K562 (cell line): ENCODE measurements around the gene ANKS3. TPM values are rescaled to one million over a fixed set of nuclear protein-coding genes. Genes with fewer than 3 reads are reported as not detected.

Experiments used
- ATAC-seq: fragments of 200-7000 bp; cut with Tn5 transposase; 3 replicates; pipeline ENCODE4 v1.9.1; 2020; ENCODE audit warnings: moderate library complexity
- BruUV-seq: library from RNA; stranded (reverse); fragments of 400-500 nt; replicated peaks from 2 replicates; lab custom pipeline; 2021; lab: Mats Ljungman, UMichigan
- CTCF ChIA-PET: fragments of 300-600 bp; formaldehyde crosslinking; extraction: SDS; loops from one replicate; lab custom pipeline; 2021; ENCODE audit warnings: low intra/inter-chr PET ratio; lab: Yijun Ruan, JAX
- POLR2A ChIA-PET: fragments of 300-600, 350-650 bp; sonication (Branson Sonifier 250); formaldehyde crosslinking; extraction: SDS; loops from one replicate; lab custom pipeline; 2021; ENCODE audit warnings: antibody characterized with exemption, inconsistent platforms; lab: Yijun Ruan, JAX
- DNase-seq, 4 experiments: peaks; one replicate each; pipeline versions ENCODE4 v3.0.0 to v3.0.0-alpha.2; 2011 to 2018; ENCODE audit warnings: low spot score in 3 of 4, mixed read lengths in 3 of 4; ENCODE audit errors: extremely low read depth in 1 of 4
- FAIRE-seq: peaks from 2 replicates; lab custom pipeline; 2011; peaks lifted over from hg19 to GRCh38; lab: Jason Lieb, UNC
- H2AFZ ChIP-seq: 2 replicates; pipeline ENCODE4 v1.6.0; 2011; ENCODE audit warnings: low read depth, low read length, control low read depth, inconsistent platforms
- H3K27ac ChIP-seq: fragments of 200-600 bp; 3 replicates; pipeline ENCODE4 v1.8.0; 2011; ENCODE audit warnings: low read depth, mild to moderate bottlenecking, control low read depth, inconsistent platforms, low read length, moderate library complexity, mixed read lengths; ENCODE audit errors: extremely low read depth
- H3K27me3 ChIP-seq, 2 experiments: fragments of 300-600 bp in 1 of 2; 2 replicates in 1 of 2; 3 replicates in 1 of 2; pipeline versions ENCODE4 v1.6.0 to v1.8.0; 2011; ENCODE audit warnings: inconsistent platforms in 2 of 2, low read length in 2 of 2, mild to moderate bottlenecking in 1 of 2, mixed read lengths in 1 of 2, moderate library complexity in 1 of 2; ENCODE audit not compliant: control insufficient read depth in 2 of 2, insufficient read depth in 2 of 2
- H3K36me3 ChIP-seq: fragments of 300-600 bp; 3 replicates; pipeline ENCODE4 v1.8.0; 2011; ENCODE audit warnings: mild to moderate bottlenecking, low read length, inconsistent platforms; ENCODE audit not compliant: control insufficient read depth, insufficient read depth
- H3K4me1 ChIP-seq, 2 experiments: fragments of 200-600 bp in 1 of 2; replicated peaks in 1 of 2; 2 replicates in 1 of 2; 3 replicates in 1 of 2; pipeline versions ENCODE4 v1.5.1 to v1.8.0; 2011; ENCODE audit warnings: inconsistent platforms in 2 of 2, low read length in 2 of 2, mild to moderate bottlenecking in 1 of 2, mixed read lengths in 1 of 2, moderate library complexity in 1 of 2; ENCODE audit not compliant: control insufficient read depth in 2 of 2, insufficient read depth in 2 of 2
- H3K4me2 ChIP-seq: 2 replicates; pipeline ENCODE4 v1.6.1; 2011; ENCODE audit warnings: low read length, control low read depth, inconsistent platforms, mixed read lengths; ENCODE audit not compliant: insufficient read depth
- H3K4me3 ChIP-seq: fragments of 200-600 bp; sonication (generic), shearing (Covaris generic); 2 replicates; pipeline ENCODE4 v1.5.1; 2016; ENCODE audit warnings: control low read depth, inconsistent platforms
- H3K79me2 ChIP-seq: fragments of 200-600 bp; 3 replicates; pipeline ENCODE4 v1.8.0; 2011; ENCODE audit warnings: low read length, inconsistent platforms; ENCODE audit not compliant: control insufficient read depth, insufficient read depth
- H3K9ac ChIP-seq, 2 experiments: 2 replicates each; pipeline versions ENCODE4 v1.6.0 to v1.6.1; 2011; ENCODE audit warnings: low read depth in 2 of 2, low read length in 2 of 2, control low read depth in 1 of 2, inconsistent platforms in 1 of 2, mild to moderate bottlenecking in 1 of 2, mixed read lengths in 1 of 2; ENCODE audit not compliant: insufficient read depth in 1 of 2
- H3K9me1 ChIP-seq: one replicate; pipeline ENCODE4 v1.6.0; 2011; ENCODE audit warnings: inconsistent platforms, mild to moderate bottlenecking, low read length, moderate library complexity; ENCODE audit not compliant: control insufficient read depth, insufficient read depth
- H3K9me3 ChIP-seq: replicated peaks from 2 replicates; pipeline ENCODE4 v1.5.1; 2011; ENCODE audit warnings: low read depth, low read length, inconsistent platforms; ENCODE audit not compliant: control insufficient read depth, insufficient read depth
- H4K20me1 ChIP-seq: replicated peaks from 2 replicates; pipeline ENCODE4 v1.6.1; 2011; ENCODE audit warnings: low read length, inconsistent platforms, mixed read lengths; ENCODE audit not compliant: control insufficient read depth, insufficient read depth
- EZH2 ChIP-seq: IDR thresholded peaks from 2 replicates; pipeline ENCODE4 v1.6.1; 2012; ENCODE audit warnings: low read depth, mild to moderate bottlenecking, inconsistent platforms, low read length, borderline replicate concordance
- FOSL1 ChIP-seq: fragments of 200-800 bp; sonication (Bioruptor generic); conservative IDR thresholded peaks from 2 replicates; pipeline ENCODE4 v1.6.1; 2016; ENCODE audit warnings: missing genetic modification characterization, missing compliant biosample characterization
- GABPB1 ChIP-seq: sonication (generic); formaldehyde crosslinking; IDR thresholded peaks from 2 replicates; pipeline ENCODE4 v1.8.0; 2022; ENCODE audit warnings: mild to moderate bottlenecking, missing genetic modification reagents
- JUND ChIP-seq, 2 experiments: IDR thresholded peaks; 2 replicates in 1 of 2; 3 replicates in 1 of 2; pipeline ENCODE4 v1.6.1; 2011; ENCODE audit warnings: borderline replicate concordance in 2 of 2, low read depth in 2 of 2, low read length in 2 of 2, improper control_type of control experiment in 1 of 2, missing biosample characterization in 1 of 2, missing genetic modification characterization in 1 of 2, missing genetic modification reagents in 1 of 2
- KAT7 ChIP-seq: sonication (generic); formaldehyde crosslinking; IDR thresholded peaks from 2 replicates; pipeline ENCODE4 v1.8.0; 2022; ENCODE audit warnings: missing genetic modification reagents, mild to moderate bottlenecking, borderline replicate concordance
- MYNN ChIP-seq, 2 experiments: sonication (generic); formaldehyde crosslinking in 1 of 2; IDR thresholded peaks; 2 replicates each; pipeline versions ENCODE4 v1.5.0 to v1.6.1; 2016 to 2020; ENCODE audit warnings: antibody characterized with exemption in 1 of 2, missing genetic modification reagents in 1 of 2
- NFATC3 ChIP-seq: fragments of 450-650 bp; IDR thresholded peaks from 2 replicates; pipeline ENCODE4 v1.6.1; 2017; ENCODE audit warnings: mild to moderate bottlenecking
- NUFIP1 ChIP-seq: fragments of 450-650 bp; IDR thresholded peaks from 2 replicates; pipeline ENCODE4 v1.6.1; 2018; ENCODE audit not compliant: partially characterized antibody
- POLR2B ChIP-seq: fragments of 450-650 bp; IDR thresholded peaks from 2 replicates; pipeline ENCODE4 v1.6.1; 2018; ENCODE audit warnings: low read depth; ENCODE audit not compliant: partially characterized antibody
- SP1 ChIP-seq: sonication (generic); formaldehyde crosslinking; IDR thresholded peaks from 2 replicates; pipeline ENCODE4 v1.8.1; 2022; ENCODE audit warnings: mild to moderate bottlenecking, missing genetic modification reagents
- SREBF1 ChIP-seq: fragments of 150-350 bp; IDR thresholded peaks from 2 replicates; pipeline ENCODE4 v1.6.1; 2014; ENCODE audit warnings: antibody characterized with exemption, low read depth, low read length, borderline replicate concordance
- ZNF551 ChIP-seq: fragments of 250-450 bp; sonication (Bioruptor Pico); IDR thresholded peaks from 2 replicates; pipeline ENCODE4 v1.5.0; 2021; ENCODE audit warnings: mild to moderate bottlenecking, moderate library complexity
- ZNF830 ChIP-seq: fragments of 250-450 bp; sonication (Bioruptor Pico); IDR thresholded peaks from 2 replicates; pipeline ENCODE4 v1.5.0; 2021; ENCODE audit warnings: mild to moderate bottlenecking
- WGBS: fragments of 100-300 bp; shearing (Covaris generic); methylation state at CpG from one replicate; pipeline ENCODE4 v1.1.6; 2016; ENCODE audit warnings: low coverage, mixed read lengths; ENCODE audit not compliant: insufficient coverage; ENCODE audit errors: missing lambda C conversion rate; 5-methylcytosine and 5-hydroxymethylcytosine counted together
- in situ Hi-C: fragments of 300-500 bp; cut with MboI; formaldehyde crosslinking; loops from 4 replicates; pipeline ENCODE4 v1.15.0; 2018; ENCODE audit warnings: inconsistent platforms, mixed read lengths
- intact Hi-C: fragments of 100-400 bp; cut with micrococcal nuclease; formaldehyde crosslinking; loops from 2 replicates; pipeline ENCODE4 v1.14.2; 2022
- polyA plus RNA-seq, 8 experiments: library from polyadenylated mRNA; depleted of rRNA in 4 of 8; stranded (reverse) in 5 of 8; unstranded in 3 of 8; fragments of >200 nt; fragmentation: Nextera tagmentation in 2 of 8; fragmentation: Illumina TruSeq in 1 of 8; extraction: Ambion mirVana in 2 of 8; extraction: Trizol in 1 of 8; gene quantifications; 2 replicates each; pipeline versions ENCODE4 v1.2.1 to v1.2.3, GENCODE V29; 2011 to 2014; ENCODE audit warnings: inconsistent platforms in 1 of 8, missing spikeins in 1 of 8
- total RNA-seq, 7 experiments: library from RNA; depleted of rRNA in 6 of 7; stranded (reverse); fragments of >200 nt in 6 of 7; fragmentation: Illumina TruSeq in 2 of 7; extraction: Trizol in 2 of 7; gene quantifications; 2 replicates each; pipeline versions ENCODE4 v1.2.1 to v1.2.3, GENCODE V29; 2011 to 2021; ENCODE audit warnings: low replicate concordance in 1 of 7
- TF ChIP-seq, protein P1 (sequence below): fragments of 250-450 bp; sonication (Bioruptor Pico); IDR thresholded peaks from 2 replicates; pipeline ENCODE4 v1.8.0; 2022; ENCODE audit warnings: inconsistent platforms
- TF ChIP-seq, protein P2 (sequence below), 2 experiments: fragments of 450-650 bp in 1 of 2; sonication (generic) in 1 of 2; formaldehyde crosslinking in 1 of 2; IDR thresholded peaks in 1 of 2; conservative IDR thresholded peaks in 1 of 2; 2 replicates each; pipeline versions ENCODE4 v1.6.1 to v1.8.1; 2016 to 2023; ENCODE audit warnings: mild to moderate bottlenecking in 2 of 2, moderate library complexity in 2 of 2, inconsistent platforms in 1 of 2, missing genetic modification reagents in 1 of 2
- TF ChIP-seq, protein P3 (sequence below): sonication (generic); formaldehyde crosslinking; IDR thresholded peaks from 2 replicates; pipeline ENCODE4 v1.5.0; 2020; ENCODE audit warnings: missing genetic modification reagents

The ANKS3 gene
- total and polyA plus RNA-seq, 9 of the 15 experiments (the other 6 are each of a cell fraction or from before 2014, with no cell fraction given): 0.43 to 25.7 (median 14.8) TPM

DNA sequence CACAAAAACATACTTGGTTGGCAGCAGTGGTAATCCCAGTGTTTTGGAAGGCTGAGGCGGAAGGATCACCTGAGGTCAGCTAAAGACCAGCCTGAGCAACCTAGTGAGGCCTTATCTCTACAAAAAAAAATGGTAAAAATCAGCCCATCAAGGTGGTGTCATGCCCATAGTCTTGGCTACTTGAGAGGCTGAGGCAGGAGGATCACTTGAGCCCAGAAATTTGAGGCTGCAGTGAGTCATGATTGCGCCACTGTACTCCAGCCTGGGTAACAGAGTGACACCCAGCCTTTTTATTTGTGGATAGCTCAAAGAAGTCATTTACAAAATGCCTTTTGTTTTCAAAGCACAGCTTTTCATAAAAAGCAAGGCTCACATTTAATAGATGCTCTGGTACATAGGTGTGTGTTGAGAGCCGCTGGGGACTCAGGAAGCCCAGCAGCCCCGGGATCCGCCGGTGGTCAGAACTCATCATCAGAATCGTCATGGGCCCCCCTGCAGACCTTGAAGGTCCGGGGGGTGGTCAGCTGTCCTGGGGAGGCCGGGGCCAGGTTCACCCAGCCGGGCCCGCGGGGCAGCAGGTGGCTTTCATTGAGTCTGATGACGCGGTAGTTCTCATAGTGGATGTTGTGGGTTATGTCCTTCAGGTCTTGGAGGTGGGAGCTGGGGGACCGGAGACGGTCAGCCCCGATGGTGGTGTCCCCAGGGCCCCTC, 43.4 kb upstream of the ANKS3 start:
- intact Hi-C loops: no loop called here
- no TSS peak for BruUV-seq
- H3K9me3 ChIP-seq: no peaks in the 10 kb centered on the region
- no peaks in the 10 kb centered on the region for H4K20me1 ChIP-seq
- H3K4me3 ChIP-seq: no peak overlapping the region
- H2AFZ ChIP-seq: no peak overlapping the region
- H3K79me2 ChIP-seq: no peaks in the 10 kb centered on the region
- 67% methylated on average over 8 of the region's 17 CpGs for WGBS
- no peak overlapping the region for H3K4me2 ChIP-seq
- FAIRE-seq (no peak), DNase-seq (no peak), ATAC-seq (no peak)
- H3K9ac ChIP-seq: no peak overlapping the region
- H3K4me1 ChIP-seq: peaks cover 3 to 10% of the 10 kb centered on the region in 2 experiments; a peak in 3 of 5 replicates
- H3K9me1 ChIP-seq: no peaks in the 10 kb centered on the region
- H3K27me3 ChIP-seq: no peaks in the 10 kb centered on the region
- POLR2A ChIA-PET: interaction anchor here (0.7 to 1.3 kb wide), 2 partner anchors 9 to 17 kb away, joined by 3 to 5 read pairs; no protein-coding TSS in a partner anchor
- in situ Hi-C loops: no loop called here
- no peak overlapping the region for H3K27ac ChIP-seq
- no peaks in the 10 kb centered on the region for H3K36me3 ChIP-seq
- CTCF ChIA-PET: no interaction called here
- TF ChIP-seq, protein P1, sequence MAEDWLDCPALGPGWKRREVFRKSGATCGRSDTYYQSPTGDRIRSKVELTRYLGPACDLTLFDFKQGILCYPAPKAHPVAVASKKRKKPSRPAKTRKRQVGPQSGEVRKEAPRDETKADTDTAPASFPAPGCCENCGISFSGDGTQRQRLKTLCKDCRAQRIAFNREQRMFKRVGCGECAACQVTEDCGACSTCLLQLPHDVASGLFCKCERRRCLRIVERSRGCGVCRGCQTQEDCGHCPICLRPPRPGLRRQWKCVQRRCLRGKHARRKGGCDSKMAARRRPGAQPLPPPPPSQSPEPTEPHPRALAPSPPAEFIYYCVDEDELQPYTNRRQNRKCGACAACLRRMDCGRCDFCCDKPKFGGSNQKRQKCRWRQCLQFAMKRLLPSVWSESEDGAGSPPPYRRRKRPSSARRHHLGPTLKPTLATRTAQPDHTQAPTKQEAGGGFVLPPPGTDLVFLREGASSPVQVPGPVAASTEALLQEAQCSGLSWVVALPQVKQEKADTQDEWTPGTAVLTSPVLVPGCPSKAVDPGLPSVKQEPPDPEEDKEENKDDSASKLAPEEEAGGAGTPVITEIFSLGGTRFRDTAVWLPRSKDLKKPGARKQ (CRISPR knock-in tag): no peak
- TF ChIP-seq KAT7 (CRISPR knock-in tag) (no peak), FOSL1 (tag) (0 out of 2 replicates have a peak, but pooled peaks have one; percentile 13), POLR2B (no peak), ZNF830 (CRISPR knock-in tag) (no peak), MYNN (IDR thresholded peaks at IDR 0.05) (no peak), MYNN (CRISPR knock-in tag; IDR thresholded peaks at IDR 0.05) (no peak), JUND (IDR thresholded peaks at IDR 0.05; ENCODE audit: borderline replicate concordance, low read depth, low read length) (no peak), JUND (tag; IDR thresholded peaks at IDR 0.05; ENCODE audit: borderline replicate concordance, low read depth, low read length) (no peak), NFATC3 (no peak), GABPB1 (CRISPR knock-in tag) (no peak), SP1 (CRISPR knock-in tag) (no peak), ZNF551 (CRISPR knock-in tag) (no peak), SREBF1 (no peak), NUFIP1 (no peak), EZH2 (no peak)
- TF ChIP-seq, protein P2, sequence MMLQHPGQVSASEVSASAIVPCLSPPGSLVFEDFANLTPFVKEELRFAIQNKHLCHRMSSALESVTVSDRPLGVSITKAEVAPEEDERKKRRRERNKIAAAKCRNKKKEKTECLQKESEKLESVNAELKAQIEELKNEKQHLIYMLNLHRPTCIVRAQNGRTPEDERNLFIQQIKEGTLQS (IDR thresholded peaks at IDR 0.05): peak; percentile 50
- TF ChIP-seq, protein P2 (CRISPR knock-in tag; conservative IDR thresholded peaks at IDR 0.05): no peak
- TF ChIP-seq, protein P3, sequence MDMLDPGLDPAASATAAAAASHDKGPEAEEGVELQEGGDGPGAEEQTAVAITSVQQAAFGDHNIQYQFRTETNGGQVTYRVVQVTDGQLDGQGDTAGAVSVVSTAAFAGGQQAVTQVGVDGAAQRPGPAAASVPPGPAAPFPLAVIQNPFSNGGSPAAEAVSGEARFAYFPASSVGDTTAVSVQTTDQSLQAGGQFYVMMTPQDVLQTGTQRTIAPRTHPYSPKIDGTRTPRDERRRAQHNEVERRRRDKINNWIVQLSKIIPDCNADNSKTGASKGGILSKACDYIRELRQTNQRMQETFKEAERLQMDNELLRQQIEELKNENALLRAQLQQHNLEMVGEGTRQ: no peak
